Thyroid gland (tissue), 4 donors: ENCODE data around the gene TSEN34.

Experiments
- POLR2A ChIP-seq, 2 donors: fragments of 450-650 bp; IDR thresholded peaks; one replicate each; pipeline ENCODE4 v1.6.1; 2017; ENCODE audit warnings: antibody characterized with exemption in 2 of 2, mild to moderate bottlenecking in 2 of 2, moderate library complexity in 1 of 2
- TF ChIP-seq, protein P1 (sequence below), 6 experiments: fragments of 200-600 bp in 3 of 6; fragments of 450-650 bp in 3 of 6; sonication (generic) in 3 of 6; IDR thresholded peaks; one replicate each; pipeline ENCODE4 v1.5.1; 2016 to 2019; ENCODE audit warnings: antibody characterized with exemption in 6 of 6, mild to moderate bottlenecking in 2 of 6, inconsistent platforms in 1 of 6, moderate library complexity in 1 of 6

DNA sequence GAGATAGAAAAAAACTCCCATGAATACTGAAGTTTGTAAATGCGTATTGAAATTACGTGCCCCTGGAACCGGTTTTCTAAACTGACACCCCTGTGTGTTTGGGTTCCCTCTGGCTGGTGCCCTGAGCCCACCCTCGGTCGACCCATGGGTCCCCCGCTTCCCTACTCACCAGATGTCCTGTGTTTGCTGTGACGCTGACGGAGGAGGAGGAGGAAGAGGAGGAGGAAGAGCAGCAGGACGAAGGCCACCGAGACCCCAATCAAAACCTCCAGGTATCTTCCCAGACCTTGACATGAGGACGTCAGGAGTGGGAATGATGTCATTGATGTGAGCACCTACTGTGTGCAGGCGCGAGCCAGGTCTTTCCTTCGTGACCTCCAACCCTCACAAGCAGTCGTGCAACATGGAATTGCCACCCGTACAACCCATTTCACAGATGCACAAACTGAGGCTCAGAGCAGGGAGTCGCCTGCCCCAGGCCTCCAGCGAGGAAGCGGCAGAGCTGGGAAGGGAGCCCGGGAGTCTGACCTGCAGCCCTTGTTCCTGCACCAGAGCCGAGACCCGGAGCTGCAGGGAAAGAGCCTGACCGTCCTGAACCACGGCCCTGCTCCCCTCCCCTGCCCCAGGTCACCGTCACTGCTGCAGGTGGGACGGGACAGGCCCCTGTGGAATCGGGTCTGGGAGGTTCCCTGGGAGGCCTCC, 28.0 kb downstream of the TSEN34 start:
- TF ChIP-seq POLR2A (IDR thresholded peaks at IDR 0.05), result no peak
- TF ChIP-seq, protein P1, sequence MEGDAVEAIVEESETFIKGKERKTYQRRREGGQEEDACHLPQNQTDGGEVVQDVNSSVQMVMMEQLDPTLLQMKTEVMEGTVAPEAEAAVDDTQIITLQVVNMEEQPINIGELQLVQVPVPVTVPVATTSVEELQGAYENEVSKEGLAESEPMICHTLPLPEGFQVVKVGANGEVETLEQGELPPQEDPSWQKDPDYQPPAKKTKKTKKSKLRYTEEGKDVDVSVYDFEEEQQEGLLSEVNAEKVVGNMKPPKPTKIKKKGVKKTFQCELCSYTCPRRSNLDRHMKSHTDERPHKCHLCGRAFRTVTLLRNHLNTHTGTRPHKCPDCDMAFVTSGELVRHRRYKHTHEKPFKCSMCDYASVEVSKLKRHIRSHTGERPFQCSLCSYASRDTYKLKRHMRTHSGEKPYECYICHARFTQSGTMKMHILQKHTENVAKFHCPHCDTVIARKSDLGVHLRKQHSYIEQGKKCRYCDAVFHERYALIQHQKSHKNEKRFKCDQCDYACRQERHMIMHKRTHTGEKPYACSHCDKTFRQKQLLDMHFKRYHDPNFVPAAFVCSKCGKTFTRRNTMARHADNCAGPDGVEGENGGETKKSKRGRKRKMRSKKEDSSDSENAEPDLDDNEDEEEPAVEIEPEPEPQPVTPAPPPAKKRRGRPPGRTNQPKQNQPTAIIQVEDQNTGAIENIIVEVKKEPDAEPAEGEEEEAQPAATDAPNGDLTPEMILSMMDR (IDR thresholded peaks at IDR 0.05), result no peak
